22Rv1 (cell line): ENCODE results near the gene ICAM3.
A peak's percentile ranks its signal among the peaks of the same experiment; 100 is the strongest.

Experiments
- CTCF ChIP-seq: fragments of 450-650 bp; IDR thresholded peaks from 2 replicates; pipeline ENCODE4 v1.5.1; 2017; ENCODE audit warnings: mild to moderate bottlenecking
- ZFX ChIP-seq: fragments of 450-650 bp; IDR thresholded peaks from 2 replicates; pipeline ENCODE4 v1.6.1; 2017; ENCODE audit warnings: antibody characterized with exemption, borderline replicate concordance

- TF ChIP-seq CTCF (peak; percentile 28; the same call in 1 of the 2 replicates), ZFX (no peak)
Observed at GRCh38 chr19:10334588-10335351, 4.7 kb downstream of the ICAM3 start.
